Measurements from ENCODE around the gene ZNF628. TPM values are rescaled to one million over a fixed set of nuclear protein-coding genes. Genes with fewer than 3 reads are reported as not detected.

ZNF628 gene
- total RNA-seq, 4 donors from 2014 or later: 2.4 to 13.0 (median 4.9) TPM

DNA sequence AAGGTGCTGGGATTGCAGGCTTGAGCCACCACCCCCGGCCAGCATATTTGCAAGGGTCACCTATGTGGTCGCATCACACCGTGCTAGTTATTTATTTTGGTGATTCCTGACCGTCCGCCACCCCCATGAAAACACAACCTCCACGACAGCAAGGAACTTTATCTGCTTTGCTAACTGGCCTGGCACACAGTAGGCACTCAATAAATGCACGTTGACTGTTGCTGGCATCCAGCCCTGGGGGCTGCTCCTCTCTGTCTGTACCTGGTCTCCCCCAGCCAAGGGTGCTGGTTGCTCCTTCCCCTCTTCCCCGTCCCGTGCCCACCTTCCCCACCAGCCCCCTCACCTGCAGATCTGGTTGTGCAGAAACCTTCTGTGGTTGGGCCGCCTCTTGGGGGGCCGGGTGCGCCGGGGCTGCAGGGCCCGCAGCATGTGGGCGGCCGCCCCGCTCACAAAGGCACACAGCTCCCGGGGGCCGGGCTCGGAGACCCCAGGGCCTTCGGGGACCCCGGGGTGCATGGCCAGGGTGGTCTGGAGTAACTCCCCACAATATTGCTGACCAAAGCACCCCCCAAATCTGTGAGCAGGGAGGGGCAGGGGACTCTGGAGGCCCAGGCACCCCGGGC lies 12.3 kb upstream of the ZNF628 start:
- no peak for ATAC-seq
- no peaks in the 10 kb centered on the region for H3K27me3 ChIP-seq
- no peaks in the 10 kb centered on the region for H3K36me3 ChIP-seq
- no peak for TF ChIP-seq EP300 (IDR thresholded peaks at IDR 0.05)
- no peak for TF ChIP-seq POLR2AphosphoS5 (IDR thresholded peaks at IDR 0.05)
- TF ChIP-seq, protein P1, sequence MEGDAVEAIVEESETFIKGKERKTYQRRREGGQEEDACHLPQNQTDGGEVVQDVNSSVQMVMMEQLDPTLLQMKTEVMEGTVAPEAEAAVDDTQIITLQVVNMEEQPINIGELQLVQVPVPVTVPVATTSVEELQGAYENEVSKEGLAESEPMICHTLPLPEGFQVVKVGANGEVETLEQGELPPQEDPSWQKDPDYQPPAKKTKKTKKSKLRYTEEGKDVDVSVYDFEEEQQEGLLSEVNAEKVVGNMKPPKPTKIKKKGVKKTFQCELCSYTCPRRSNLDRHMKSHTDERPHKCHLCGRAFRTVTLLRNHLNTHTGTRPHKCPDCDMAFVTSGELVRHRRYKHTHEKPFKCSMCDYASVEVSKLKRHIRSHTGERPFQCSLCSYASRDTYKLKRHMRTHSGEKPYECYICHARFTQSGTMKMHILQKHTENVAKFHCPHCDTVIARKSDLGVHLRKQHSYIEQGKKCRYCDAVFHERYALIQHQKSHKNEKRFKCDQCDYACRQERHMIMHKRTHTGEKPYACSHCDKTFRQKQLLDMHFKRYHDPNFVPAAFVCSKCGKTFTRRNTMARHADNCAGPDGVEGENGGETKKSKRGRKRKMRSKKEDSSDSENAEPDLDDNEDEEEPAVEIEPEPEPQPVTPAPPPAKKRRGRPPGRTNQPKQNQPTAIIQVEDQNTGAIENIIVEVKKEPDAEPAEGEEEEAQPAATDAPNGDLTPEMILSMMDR (IDR thresholded peaks at IDR 0.05): no peak
- no peak for TF ChIP-seq POLR2A (IDR thresholded peaks at IDR 0.05)
- peaks cover 0 to 47% (median 5%) of the 10 kb centered on the region in 3 donors for H3K4me1 ChIP-seq
- no peak overlapping the region for H3K4me3 ChIP-seq
- 48 to 71% methylated on average over 7 of the region's 23 CpGs for WGBS, 2 donors (ENCODE audit: low coverage in 1 of 2)
- H3K27ac ChIP-seq: no peak overlapping the region
- H3K9me3 ChIP-seq: no peaks in the 10 kb centered on the region

DNA sequence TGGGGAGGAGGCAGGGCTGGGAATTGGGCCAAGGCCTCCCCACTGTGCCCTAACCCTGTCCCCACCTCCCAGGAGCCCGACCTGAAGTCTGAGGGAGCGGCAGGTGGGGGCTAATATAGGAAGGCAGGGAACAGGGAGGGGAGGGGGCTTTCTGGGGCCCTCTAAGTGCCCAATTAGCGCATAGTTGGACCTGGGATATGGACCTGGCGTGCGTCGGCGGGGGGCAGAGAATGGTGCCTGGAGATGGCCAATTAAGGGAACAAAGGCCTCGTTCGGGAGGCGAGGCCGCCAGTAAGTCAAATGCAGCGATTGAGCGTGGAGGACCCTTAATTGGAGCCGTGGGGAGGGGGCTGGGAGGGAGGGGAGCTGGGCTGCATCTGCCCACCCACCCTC lies 11.8 kb upstream of the ZNF628 start, which contains the start of gene C19orf85:
TSS of gene C19orf85 (minus strand) at position 90 of the 393 bp plus-strand sequence. CDS start 197 bp downstream, outside the sequence.
- ATAC-seq: no peak
- Histone ChIP-seq H3K27ac (no peak within 1 kb of the TSS), H3K4me3 (no peak within 1 kb of the TSS), H3K4me1 (peaks cover 0 to 42% (median 5%) of the 10 kb centered on the region in 3 donors), H3K36me3 (no peaks in the 10 kb centered on the region), H3K27me3 (no peaks in the 10 kb centered on the region), H3K9me3 (no peaks in the 10 kb centered on the region)
- no peak for TF ChIP-seq EP300 (IDR thresholded peaks at IDR 0.05)
- TF ChIP-seq, protein P1 (IDR thresholded peaks at IDR 0.05): no peak
- TF ChIP-seq POLR2A (IDR thresholded peaks at IDR 0.05): no peak
- no peak for TF ChIP-seq POLR2AphosphoS5 (IDR thresholded peaks at IDR 0.05)
- WGBS, 2 donors (ENCODE audit: low coverage in 1 of 2): 60 to 73% methylated on average over 3 to 10 of the region's 14 CpGs

DNA sequence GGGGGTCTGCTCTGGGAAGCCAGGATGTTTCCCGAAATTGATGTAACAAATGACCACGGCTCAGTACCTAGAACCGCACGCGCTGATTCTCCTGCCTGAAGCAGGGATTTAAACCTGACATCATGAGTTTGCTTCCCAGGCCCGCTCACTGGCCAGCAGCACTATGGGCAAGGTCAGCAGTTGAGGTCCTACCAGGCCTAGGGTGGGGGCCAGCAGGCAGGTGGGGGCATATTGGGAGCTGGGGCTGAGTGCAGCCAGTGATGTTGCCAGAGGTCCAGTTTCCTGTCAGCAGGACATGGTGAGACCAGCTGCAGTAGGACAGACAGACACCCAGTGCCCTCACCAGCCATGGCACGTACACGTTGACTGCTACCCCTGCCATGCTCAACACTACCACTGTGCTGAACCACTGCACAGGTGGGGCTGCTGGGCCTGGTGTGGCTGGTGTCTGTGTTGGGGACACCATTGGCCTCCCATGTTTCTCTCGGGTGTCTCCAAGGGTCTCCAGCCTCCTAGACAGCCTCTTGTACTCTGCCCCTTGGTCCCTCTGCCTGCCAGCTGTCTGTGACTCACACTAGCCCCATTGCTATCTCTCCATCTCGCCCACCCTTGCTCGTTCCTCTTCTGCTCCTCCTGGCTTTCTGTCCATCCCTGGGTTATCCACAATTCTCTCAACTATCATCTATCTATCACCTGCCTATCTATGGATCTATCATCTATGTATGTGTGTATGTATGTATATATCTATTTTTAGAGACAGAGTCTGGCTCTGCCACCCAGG lies 10.8 kb upstream of the ZNF628 start:
- Histone ChIP-seq H3K9me3 (no peaks in the 10 kb centered on the region), H3K27me3 (no peaks in the 10 kb centered on the region), H3K4me3 (no peak overlapping the region), H3K36me3 (no peaks in the 10 kb centered on the region), H3K27ac (no peak overlapping the region), H3K4me1 (peaks cover 0 to 32% (median 2%) of the 10 kb centered on the region in 3 donors)
- 67 to 74% methylated on average over 3 to 7 of the region's 11 CpGs for WGBS, 2 donors (ENCODE audit: low coverage in 1 of 2)
- no peak for ATAC-seq
- TF ChIP-seq POLR2AphosphoS5 (IDR thresholded peaks at IDR 0.05): no peak
- TF ChIP-seq, protein P1 (IDR thresholded peaks at IDR 0.05): no peak
- no peak for TF ChIP-seq POLR2A (IDR thresholded peaks at IDR 0.05)
- no peak for TF ChIP-seq EP300 (IDR thresholded peaks at IDR 0.05)

DNA sequence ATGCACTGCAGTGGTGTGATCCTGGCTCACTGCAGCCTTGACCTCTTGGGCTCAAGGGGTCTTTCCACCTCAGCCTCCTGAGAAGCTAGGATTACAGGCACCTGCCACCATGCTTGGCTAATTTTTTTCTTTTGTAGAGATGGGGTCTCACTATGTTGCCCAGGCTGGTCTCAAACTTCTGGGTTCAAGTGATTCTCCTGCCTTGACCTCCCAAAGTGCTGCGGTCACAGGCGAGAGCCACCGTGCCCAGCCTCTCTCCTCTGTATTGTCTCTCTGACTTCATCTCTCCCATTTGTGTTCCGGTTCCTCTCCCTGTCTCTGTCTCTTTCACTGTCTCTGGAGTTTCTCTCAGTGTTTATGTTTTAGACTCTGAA lies 10.2 kb upstream of the ZNF628 start:
- peaks cover 0 to 27% (median 0%) of the 10 kb centered on the region in 3 donors for H3K4me1 ChIP-seq
- no peaks in the 10 kb centered on the region for H3K9me3 ChIP-seq
- no peak for TF ChIP-seq POLR2AphosphoS5 (IDR thresholded peaks at IDR 0.05)
- no peak for TF ChIP-seq POLR2A (IDR thresholded peaks at IDR 0.05)
- TF ChIP-seq, protein P1 (IDR thresholded peaks at IDR 0.05): no peak
- no peak for TF ChIP-seq EP300 (IDR thresholded peaks at IDR 0.05)
- no peak overlapping the region for H3K27ac ChIP-seq
- no peaks in the 10 kb centered on the region for H3K36me3 ChIP-seq
- H3K4me3 ChIP-seq: no peak overlapping the region
- no peaks in the 10 kb centered on the region for H3K27me3 ChIP-seq
- ATAC-seq: no peak
- 86 to 93% methylated on average over 4 of the region's 4 CpGs for WGBS, 2 donors (ENCODE audit: low coverage in 1 of 2)

All from gastroesophageal sphincter (tissue), 4 donors.